K562 (cell line): ENCODE data around the gene USP38. TPM values are rescaled to one million over a fixed set of nuclear protein-coding genes. Genes with fewer than 3 reads are reported as not detected.

Experiments
- ATAC-seq: fragments of 200-7000 bp; cut with Tn5 transposase; 3 replicates; pipeline ENCODE4 v1.9.1; 2020; ENCODE audit warnings: moderate library complexity
- BruUV-seq: library from RNA; stranded (reverse); fragments of 400-500 nt; replicated peaks from 2 replicates; lab custom pipeline; 2021; lab: Mats Ljungman, UMichigan
- CTCF ChIA-PET: fragments of 300-600 bp; formaldehyde crosslinking; extraction: SDS; loops from one replicate; lab custom pipeline; 2021; ENCODE audit warnings: low intra/inter-chr PET ratio; lab: Yijun Ruan, JAX
- POLR2A ChIA-PET: fragments of 300-600, 350-650 bp; sonication (Branson Sonifier 250); formaldehyde crosslinking; extraction: SDS; loops from one replicate; lab custom pipeline; 2021; ENCODE audit warnings: antibody characterized with exemption, inconsistent platforms; lab: Yijun Ruan, JAX
- DNase-seq, 4 experiments: peaks; one replicate each; pipeline versions ENCODE4 v3.0.0 to v3.0.0-alpha.2; 2011 to 2018; ENCODE audit warnings: low spot score in 3 of 4, mixed read lengths in 3 of 4; ENCODE audit errors: extremely low read depth in 1 of 4
- FAIRE-seq: peaks from 2 replicates; lab custom pipeline; 2011; peaks lifted over from hg19 to GRCh38; lab: Jason Lieb, UNC
- H2AFZ ChIP-seq: 2 replicates; pipeline ENCODE4 v1.6.0; 2011; ENCODE audit warnings: low read depth, low read length, control low read depth, inconsistent platforms
- H3K27ac ChIP-seq: fragments of 200-600 bp; 3 replicates; pipeline ENCODE4 v1.8.0; 2011; ENCODE audit warnings: low read depth, mild to moderate bottlenecking, control low read depth, inconsistent platforms, low read length, moderate library complexity, mixed read lengths; ENCODE audit errors: extremely low read depth
- H3K27me3 ChIP-seq, 2 experiments: fragments of 300-600 bp in 1 of 2; 2 replicates in 1 of 2; 3 replicates in 1 of 2; pipeline versions ENCODE4 v1.6.0 to v1.8.0; 2011; ENCODE audit warnings: inconsistent platforms in 2 of 2, low read length in 2 of 2, mild to moderate bottlenecking in 1 of 2, mixed read lengths in 1 of 2, moderate library complexity in 1 of 2; ENCODE audit not compliant: control insufficient read depth in 2 of 2, insufficient read depth in 2 of 2
- H3K36me3 ChIP-seq: fragments of 300-600 bp; 3 replicates; pipeline ENCODE4 v1.8.0; 2011; ENCODE audit warnings: mild to moderate bottlenecking, low read length, inconsistent platforms; ENCODE audit not compliant: control insufficient read depth, insufficient read depth
- H3K4me1 ChIP-seq, 2 experiments: fragments of 200-600 bp in 1 of 2; replicated peaks in 1 of 2; 2 replicates in 1 of 2; 3 replicates in 1 of 2; pipeline versions ENCODE4 v1.5.1 to v1.8.0; 2011; ENCODE audit warnings: inconsistent platforms in 2 of 2, low read length in 2 of 2, mild to moderate bottlenecking in 1 of 2, mixed read lengths in 1 of 2, moderate library complexity in 1 of 2; ENCODE audit not compliant: control insufficient read depth in 2 of 2, insufficient read depth in 2 of 2
- H3K4me2 ChIP-seq: 2 replicates; pipeline ENCODE4 v1.6.1; 2011; ENCODE audit warnings: low read length, control low read depth, inconsistent platforms, mixed read lengths; ENCODE audit not compliant: insufficient read depth
- H3K4me3 ChIP-seq: fragments of 200-600 bp; sonication (generic), shearing (Covaris generic); 2 replicates; pipeline ENCODE4 v1.5.1; 2016; ENCODE audit warnings: control low read depth, inconsistent platforms
- H3K79me2 ChIP-seq: fragments of 200-600 bp; 3 replicates; pipeline ENCODE4 v1.8.0; 2011; ENCODE audit warnings: low read length, inconsistent platforms; ENCODE audit not compliant: control insufficient read depth, insufficient read depth
- H3K9ac ChIP-seq, 2 experiments: 2 replicates each; pipeline versions ENCODE4 v1.6.0 to v1.6.1; 2011; ENCODE audit warnings: low read depth in 2 of 2, low read length in 2 of 2, control low read depth in 1 of 2, inconsistent platforms in 1 of 2, mild to moderate bottlenecking in 1 of 2, mixed read lengths in 1 of 2; ENCODE audit not compliant: insufficient read depth in 1 of 2
- H3K9me1 ChIP-seq: one replicate; pipeline ENCODE4 v1.6.0; 2011; ENCODE audit warnings: inconsistent platforms, mild to moderate bottlenecking, low read length, moderate library complexity; ENCODE audit not compliant: control insufficient read depth, insufficient read depth
- H3K9me3 ChIP-seq: replicated peaks from 2 replicates; pipeline ENCODE4 v1.5.1; 2011; ENCODE audit warnings: low read depth, low read length, inconsistent platforms; ENCODE audit not compliant: control insufficient read depth, insufficient read depth
- H4K20me1 ChIP-seq: replicated peaks from 2 replicates; pipeline ENCODE4 v1.6.1; 2011; ENCODE audit warnings: low read length, inconsistent platforms, mixed read lengths; ENCODE audit not compliant: control insufficient read depth, insufficient read depth
- ELK1 ChIP-seq: sonication (generic); formaldehyde crosslinking; IDR thresholded peaks from 2 replicates; pipeline ENCODE4 v1.8.1; 2022; ENCODE audit warnings: missing genetic modification reagents
- ESRRB ChIP-seq: fragments of 250-450 bp; sonication (Bioruptor Pico); IDR thresholded peaks from 2 replicates; pipeline ENCODE4 v1.5.0; 2020; ENCODE audit warnings: mild to moderate bottlenecking, moderate library complexity, borderline replicate concordance
- HIVEP1 ChIP-seq: fragments of 250-450 bp; sonication (Bioruptor Pico); IDR thresholded peaks from 2 replicates; pipeline ENCODE4 v1.4.0; 2020; ENCODE audit warnings: mild to moderate bottlenecking
- HOXB6 ChIP-seq: fragments of 250-450 bp; sonication (Bioruptor Pico); IDR thresholded peaks from 2 replicates; pipeline ENCODE4 v1.5.1; 2022; ENCODE audit warnings: mild to moderate bottlenecking, borderline replicate concordance
- IRF1 ChIP-seq: sonication (generic); formaldehyde crosslinking; IDR thresholded peaks from 2 replicates; pipeline ENCODE4 v1.8.0; 2022; ENCODE audit warnings: missing genetic modification reagents, mild to moderate bottlenecking, borderline replicate concordance
- KAT2B ChIP-seq: IDR thresholded peaks from one replicate; pipeline ENCODE4 v1.6.1; 2012; ENCODE audit warnings: low read depth, mild to moderate bottlenecking, control low read depth, inconsistent platforms, low read length, moderate library complexity
- KAT7 ChIP-seq: sonication (generic); formaldehyde crosslinking; IDR thresholded peaks from 2 replicates; pipeline ENCODE4 v1.8.0; 2022; ENCODE audit warnings: missing genetic modification reagents, mild to moderate bottlenecking, borderline replicate concordance
- MTA2 ChIP-seq: fragments of 450-650 bp; IDR thresholded peaks from 2 replicates; pipeline ENCODE4 v1.6.1; 2016; ENCODE audit warnings: low read depth
- NKRF ChIP-seq: fragments of 450-650 bp; IDR thresholded peaks from 2 replicates; pipeline ENCODE4 v1.6.1; 2016; ENCODE audit warnings: borderline replicate concordance
- RCOR1 ChIP-seq, 2 experiments: IDR thresholded peaks; 2 replicates each; pipeline ENCODE4 v1.6.1; 2012; ENCODE audit warnings: low read depth in 2 of 2, low read length in 2 of 2, borderline replicate concordance in 1 of 2, improper control_type of control experiment in 1 of 2
- SMARCA4 ChIP-seq: fragments of 450-650 bp; IDR thresholded peaks from 2 replicates; pipeline ENCODE4 v1.6.1; 2016
- ZNF445 ChIP-seq: fragments of 250-450 bp; sonication (Bioruptor Pico); IDR thresholded peaks from 2 replicates; pipeline ENCODE4 v1.4.0; 2020; ENCODE audit warnings: low read depth, mild to moderate bottlenecking, moderate library complexity
- ZNF586 ChIP-seq: fragments of 450-650 bp; formaldehyde crosslinking; conservative IDR thresholded peaks from 2 replicates; pipeline ENCODE4 v1.4.0; 2020; ENCODE audit warnings: mild to moderate bottlenecking, moderate library complexity
- ZNF668 ChIP-seq: fragments of 250-450 bp; sonication (Bioruptor Pico); IDR thresholded peaks from 2 replicates; pipeline ENCODE4 v1.8.0; 2022; ENCODE audit warnings: mild to moderate bottlenecking, inconsistent platforms
- WGBS: fragments of 100-300 bp; shearing (Covaris generic); methylation state at CpG from one replicate; pipeline ENCODE4 v1.1.6; 2016; ENCODE audit warnings: low coverage, mixed read lengths; ENCODE audit not compliant: insufficient coverage; ENCODE audit errors: missing lambda C conversion rate; 5-methylcytosine and 5-hydroxymethylcytosine counted together
- in situ Hi-C: fragments of 300-500 bp; cut with MboI; formaldehyde crosslinking; loops from 4 replicates; pipeline ENCODE4 v1.15.0; 2018; ENCODE audit warnings: inconsistent platforms, mixed read lengths
- intact Hi-C: fragments of 100-400 bp; cut with micrococcal nuclease; formaldehyde crosslinking; loops from 2 replicates; pipeline ENCODE4 v1.14.2; 2022
- polyA plus RNA-seq, 8 experiments: library from polyadenylated mRNA; depleted of rRNA in 4 of 8; stranded (reverse) in 5 of 8; unstranded in 3 of 8; fragments of >200 nt; fragmentation: Nextera tagmentation in 2 of 8; fragmentation: Illumina TruSeq in 1 of 8; extraction: Ambion mirVana in 2 of 8; extraction: Trizol in 1 of 8; gene quantifications; 2 replicates each; pipeline versions ENCODE4 v1.2.1 to v1.2.3, GENCODE V29; 2011 to 2014; ENCODE audit warnings: inconsistent platforms in 1 of 8, missing spikeins in 1 of 8
- total RNA-seq, 7 experiments: library from RNA; depleted of rRNA in 6 of 7; stranded (reverse); fragments of >200 nt in 6 of 7; fragmentation: Illumina TruSeq in 2 of 7; extraction: Trizol in 2 of 7; gene quantifications; 2 replicates each; pipeline versions ENCODE4 v1.2.1 to v1.2.3, GENCODE V29; 2011 to 2021; ENCODE audit warnings: low replicate concordance in 1 of 7

USP38 gene
- total and polyA plus RNA-seq, 9 of the 15 experiments (the other 6 are each of a cell fraction or from before 2014, with no cell fraction given) = 4.2 to 20.6 (median 11.2) TPM

DNA sequence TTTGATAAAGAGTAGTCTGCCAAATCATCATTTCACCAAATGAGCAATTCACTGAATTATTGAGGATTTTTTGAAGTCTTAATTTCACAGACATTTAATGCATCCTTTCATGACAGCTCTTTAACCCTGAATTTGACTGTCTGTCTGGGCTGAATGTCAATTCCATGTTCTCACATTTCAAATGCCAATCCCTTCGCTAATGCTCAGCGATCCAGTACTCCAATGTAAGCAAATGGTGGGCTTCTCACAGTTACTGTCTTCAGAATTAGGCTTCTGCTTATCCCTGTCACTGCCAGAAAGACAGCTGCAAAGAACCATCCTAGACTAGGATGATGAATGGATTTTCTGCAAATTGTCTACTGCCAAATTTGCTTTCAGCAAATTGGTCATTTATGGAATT is 36.2 kb upstream of the USP38 start (continued):
- no peak for TF ChIP-seq ELK1 (CRISPR knock-in tag)
- TF ChIP-seq MTA2 = no peak
- no peak for TF ChIP-seq HIVEP1 (CRISPR knock-in tag)
- no peak for TF ChIP-seq KAT2B

- no peaks in the 10 kb centered on the region for H3K4me1 ChIP-seq
- H3K27me3 ChIP-seq = no peaks in the 10 kb centered on the region
- BruUV-seq = no TSS peak
- H2AFZ ChIP-seq = no peak overlapping the region
- FAIRE-seq (no peak), DNase-seq (no peak), ATAC-seq (no peak)
- TF ChIP-seq RCOR1 (IDR thresholded peaks at IDR 0.05; ENCODE audit: borderline replicate concordance in 1 of 2, low read depth in 2 of 2, low read length in 2 of 2) = no peak
- no peak for TF ChIP-seq HOXB6 (CRISPR knock-in tag)
- TF ChIP-seq ESRRB = no peak
- TF ChIP-seq ZNF445 = no peak
- no peak for TF ChIP-seq ZNF668
- TF ChIP-seq KAT7 (CRISPR knock-in tag) = no peak
- no peak for TF ChIP-seq ZNF586 (CRISPR knock-in tag)
- TF ChIP-seq SMARCA4 = no peak
- TF ChIP-seq NKRF = no peak
- TF ChIP-seq IRF1 (CRISPR knock-in tag) = no peak
- ChIA-PET POLR2A (no interaction called here), CTCF (no interaction called here)
- no peak overlapping the region for H3K27ac ChIP-seq
- no peaks in the 10 kb centered on the region for H3K79me2 ChIP-seq
- H3K9ac ChIP-seq = no peak overlapping the region
- no peaks in the 10 kb centered on the region for H4K20me1 ChIP-seq
- intact Hi-C loops = no loop called here
- no peaks in the 10 kb centered on the region for H3K9me1 ChIP-seq
- in situ Hi-C loops = no loop called here
- WGBS = 0% methylated on average over 2 of the region's 2 CpGs
- H3K4me3 ChIP-seq = no peak overlapping the region
- no peaks in the 10 kb centered on the region for H3K9me3 ChIP-seq
- H3K36me3 ChIP-seq = no peaks in the 10 kb centered on the region
- H3K4me2 ChIP-seq = no peak overlapping the region
These were observed 27.9 kb upstream of the USP38 start for GRCh38 chr4:143156853-143157252.
